SK-N-SH (cell line): ENCODE data around the gene SCGB3A1. TPM values are rescaled to one million over a fixed set of nuclear protein-coding genes. Genes with fewer than 3 reads are reported as not detected.

ENCODE experiments used
- CTCF ChIA-PET: fragments of 300-600, 350-600 bp; formaldehyde crosslinking; extraction: SDS; loops from one replicate; lab custom pipeline; 2021; lab: Yijun Ruan, JAX
- POLR2A ChIA-PET: fragments of 350-600 bp; sonication (Branson Sonifier 250); formaldehyde crosslinking; extraction: SDS; loops from one replicate; lab custom pipeline; 2020; ENCODE audit warnings: antibody characterized with exemption, inconsistent platforms; lab: Yijun Ruan, JAX
- DNase-seq: peaks from one replicate; pipeline ENCODE4 v3.0.0; 2012
- H2AFZ ChIP-seq: fragments of 200-600 bp; sonication (generic); 2 replicates; pipeline ENCODE4 v1.8.1; 2016; ENCODE audit warnings: antibody characterized with exemption, mild to moderate bottlenecking, low read depth
- H3F3A ChIP-seq: fragments of 200-600 bp; sonication (generic); replicated peaks from 2 replicates; pipeline ENCODE3; 2016; ENCODE audit warnings: antibody characterized with exemption, mild to moderate bottlenecking; ENCODE audit not compliant: insufficient read depth
- H3K27ac ChIP-seq, 2 experiments: fragments of 200-500 bp in 1 of 2; fragments of 200-600 bp in 1 of 2; sonication (Bioruptor generic) in 1 of 2; sonication (generic), shearing (Covaris generic) in 1 of 2; 2 replicates each; pipeline versions ENCODE4 v1.5.1 to v1.6.1; 2014 to 2016; ENCODE audit warnings: low read depth in 2 of 2, inconsistent platforms in 1 of 2, low read length in 1 of 2, mild to moderate bottlenecking in 1 of 2, mixed read lengths in 1 of 2
- H3K27me3 ChIP-seq: fragments of 200-600 bp; sonication (generic), shearing (Covaris generic); 2 replicates; pipeline ENCODE4 v1.6.1; 2016; ENCODE audit warnings: mixed run types; ENCODE audit not compliant: insufficient read depth
- H3K36me3 ChIP-seq, 2 experiments: fragments of 200-500 bp in 1 of 2; fragments of 200-600 bp in 1 of 2; sonication (Bioruptor generic) in 1 of 2; sonication (generic) in 1 of 2; replicated peaks in 1 of 2; 2 replicates each; pipeline versions ENCODE3 to v1.5.1; 2014 to 2016; ENCODE audit warnings: low read length in 1 of 2, mild to moderate bottlenecking in 1 of 2; ENCODE audit not compliant: insufficient read depth in 2 of 2, control insufficient read depth in 1 of 2
- H3K4me1 ChIP-seq, 2 experiments: fragments of 200-500 bp in 1 of 2; fragments of 200-600 bp in 1 of 2; sonication (Bioruptor generic) in 1 of 2; sonication (generic), shearing (Covaris generic) in 1 of 2; 2 replicates each; pipeline versions ENCODE4 v1.5.1 to v1.6.1; 2014 to 2016; ENCODE audit warnings: low read depth in 1 of 2, low read length in 1 of 2, mixed run types in 1 of 2; ENCODE audit not compliant: insufficient read depth in 2 of 2, control insufficient read depth in 1 of 2
- H3K4me2 ChIP-seq: fragments of 200-600 bp; sonication (generic), shearing (Covaris generic); 2 replicates; pipeline ENCODE4 v1.6.1; 2017; ENCODE audit warnings: mixed run types
- H3K4me3 ChIP-seq, 2 experiments: fragments of 200-500 bp in 1 of 2; fragments of 200-600 bp in 1 of 2; sonication (Bioruptor generic) in 1 of 2; sonication (generic), shearing (Covaris generic) in 1 of 2; 2 replicates each; pipeline versions ENCODE4 v1.5.1 to v1.8.1; 2014 to 2016; ENCODE audit warnings: low read depth in 2 of 2, inconsistent platforms in 1 of 2, low read length in 1 of 2, mild to moderate bottlenecking in 1 of 2, mixed read lengths in 1 of 2, moderate library complexity in 1 of 2
- H3K79me2 ChIP-seq: fragments of 200-600 bp; sonication (generic); 2 replicates; pipeline ENCODE4 v1.8.1; 2017; ENCODE audit warnings: mild to moderate bottlenecking; ENCODE audit not compliant: insufficient read depth
- H3K9ac ChIP-seq: fragments of 200-600 bp; sonication (generic); 2 replicates; pipeline ENCODE4 v1.6.1; 2017; ENCODE audit warnings: mixed run types
- H3K9me2 ChIP-seq: fragments of 200-600 bp; sonication (generic); 2 replicates; pipeline ENCODE4 v1.6.1; 2017; ENCODE audit warnings: mixed run types
- H3K9me3 ChIP-seq: fragments of 200-600 bp; sonication (generic); 2 replicates; pipeline ENCODE4 v1.6.1; 2017; ENCODE audit warnings: mixed run types, mild to moderate bottlenecking, moderate library complexity
- H4K20me1 ChIP-seq: fragments of 200-600 bp; sonication (generic); 2 replicates; pipeline ENCODE4 v1.6.1; 2017; ENCODE audit warnings: mild to moderate bottlenecking, mixed run types; ENCODE audit not compliant: insufficient read depth
- ELF1 ChIP-seq: IDR thresholded peaks from 2 replicates; pipeline ENCODE4 v1.4.0; 2012
- FOXJ3 ChIP-seq: sonication (generic); formaldehyde crosslinking; IDR thresholded peaks from 2 replicates; pipeline ENCODE4 v1.5.1; 2020; ENCODE audit warnings: mild to moderate bottlenecking, missing genetic modification reagents
- MXI1 ChIP-seq: IDR thresholded peaks from 2 replicates; pipeline ENCODE4 v1.6.1; 2012; ENCODE audit warnings: mild to moderate bottlenecking, low read depth, low read length, improper control_type of control experiment
- NFIC ChIP-seq: IDR thresholded peaks from 2 replicates; pipeline ENCODE4 v1.4.0; 2012; ENCODE audit warnings: borderline replicate concordance
- NRF1 ChIP-seq: IDR thresholded peaks from 2 replicates; pipeline ENCODE4 v1.6.1; 2012; ENCODE audit warnings: low read depth, mild to moderate bottlenecking, low read length
- RCOR1 ChIP-seq: fragments of 150-350 bp; IDR thresholded peaks from 2 replicates; pipeline ENCODE4 v1.6.1; 2017; ENCODE audit warnings: antibody characterized with exemption, low read length
- SIN3A ChIP-seq: IDR thresholded peaks from 2 replicates; pipeline ENCODE4 v1.6.1; 2012; ENCODE audit warnings: low read depth, mild to moderate bottlenecking, low read length, moderate library complexity, borderline replicate concordance
- TAF1 ChIP-seq: IDR thresholded peaks from 2 replicates; pipeline ENCODE4 v1.6.1; 2012; ENCODE audit warnings: low read depth, mild to moderate bottlenecking, low read length, moderate library complexity, borderline replicate concordance
- TEAD4 ChIP-seq: IDR thresholded peaks from 2 replicates; pipeline ENCODE4 v1.4.0; 2012; ENCODE audit warnings: mild to moderate bottlenecking, borderline replicate concordance; ENCODE audit not compliant: insufficient read depth
- WGBS: methylation state at CpG from one replicate; pipeline ENCODE4 v1.1.6; 2017; ENCODE audit warnings: low lambda C conversion rate; 5-methylcytosine and 5-hydroxymethylcytosine counted together
- polyA plus RNA-seq, 3 experiments: library from polyadenylated mRNA; depleted of rRNA; stranded (reverse); fragments of >200 nt; gene quantifications; 2 replicates each; pipeline ENCODE4 v1.2.3, GENCODE V29; 2012
- TF ChIP-seq, protein P1 (sequence below): IDR thresholded peaks from 2 replicates; pipeline ENCODE4 v1.6.1; 2012; ENCODE audit warnings: mild to moderate bottlenecking, low read depth, low read length, moderate library complexity
- TF ChIP-seq, protein P2 (sequence below): IDR thresholded peaks from 2 replicates; pipeline ENCODE4; 2012
- TF ChIP-seq, protein P3 (sequence below): IDR thresholded peaks from 2 replicates; pipeline ENCODE4 v1.4.0; 2012; ENCODE audit warnings: low read depth, borderline replicate concordance
- TF ChIP-seq, protein P4 (sequence below): IDR thresholded peaks from 2 replicates; pipeline ENCODE4 v1.4.0; 2012; ENCODE audit warnings: low read depth, borderline replicate concordance
- TF ChIP-seq, protein P5 (sequence below): fragments of 150-350 bp; IDR thresholded peaks from 2 replicates; pipeline ENCODE4 v1.6.1; 2016; ENCODE audit warnings: mild to moderate bottlenecking, low read depth, low read length

SCGB3A1 gene
- polyA plus RNA-seq, 1 of the 3 experiments (the other 2 are of a cell fraction): not detected

DNA sequence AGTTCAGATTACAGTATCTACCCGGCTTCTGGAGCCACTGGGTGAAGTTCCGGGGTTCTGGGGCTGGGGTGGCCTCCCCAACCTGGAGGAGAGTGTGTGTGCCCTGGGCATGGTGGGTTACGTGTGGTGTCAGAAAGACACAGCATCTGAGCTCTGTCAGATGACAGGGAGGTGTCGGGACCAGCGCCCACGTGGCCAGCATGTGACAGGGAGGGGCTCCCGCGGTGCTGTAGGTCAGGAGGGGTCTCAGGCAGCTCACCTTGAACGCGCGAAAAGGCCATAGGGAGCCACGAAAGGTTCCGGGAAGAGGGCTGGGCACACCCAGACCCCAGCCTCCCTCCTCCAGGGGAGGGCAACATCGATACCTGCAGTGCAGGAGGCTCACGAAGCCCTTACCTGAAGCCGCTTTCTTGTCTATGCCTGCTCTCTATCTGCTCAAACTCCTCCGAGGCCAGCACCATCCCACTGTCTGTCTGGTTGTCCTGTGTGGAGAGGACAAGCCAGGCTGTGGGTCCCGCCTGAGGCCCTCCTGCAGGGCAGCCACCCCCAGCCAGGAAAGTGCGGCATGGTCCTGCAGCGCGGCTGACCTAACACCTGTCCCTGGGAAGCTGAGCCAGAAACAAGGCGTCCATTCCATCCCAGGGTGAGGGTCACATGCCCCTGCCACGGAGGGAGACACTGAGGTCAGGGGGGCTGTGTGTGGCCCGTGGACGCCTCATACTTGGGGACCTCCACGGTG lies 17.4 kb upstream of the SCGB3A1 start:
- no peaks in the 10 kb centered on the region; the same call in 1 of the 2 replicates for H3K27me3 ChIP-seq
- DNase-seq: no peak
- no peaks in the 10 kb centered on the region for H3K36me3 ChIP-seq
- POLR2A ChIA-PET: no interaction called here
- H4K20me1 ChIP-seq: no peaks in the 10 kb centered on the region
- H3K4me2 ChIP-seq: no peak overlapping the region
- no peak overlapping the region for H2AFZ ChIP-seq
- H3K9ac ChIP-seq: no peak overlapping the region
- CTCF ChIA-PET: interaction anchor here (1.3 to 6.1 kb wide), 2 partner anchors 10 to 21 kb away, joined by 3 to 43 read pairs; no protein-coding TSS in a partner anchor
- no peaks in the 10 kb centered on the region for H3K4me1 ChIP-seq
- H3K4me3 ChIP-seq: no peak overlapping the region
- no peak overlapping the region for H3K27ac ChIP-seq
- H3K9me2 ChIP-seq: no peaks in the 10 kb centered on the region
- 56% methylated on average over 20 of the region's 26 CpGs for WGBS
- H3K9me3 ChIP-seq: no peaks in the 10 kb centered on the region
- TF ChIP-seq, protein P1, sequence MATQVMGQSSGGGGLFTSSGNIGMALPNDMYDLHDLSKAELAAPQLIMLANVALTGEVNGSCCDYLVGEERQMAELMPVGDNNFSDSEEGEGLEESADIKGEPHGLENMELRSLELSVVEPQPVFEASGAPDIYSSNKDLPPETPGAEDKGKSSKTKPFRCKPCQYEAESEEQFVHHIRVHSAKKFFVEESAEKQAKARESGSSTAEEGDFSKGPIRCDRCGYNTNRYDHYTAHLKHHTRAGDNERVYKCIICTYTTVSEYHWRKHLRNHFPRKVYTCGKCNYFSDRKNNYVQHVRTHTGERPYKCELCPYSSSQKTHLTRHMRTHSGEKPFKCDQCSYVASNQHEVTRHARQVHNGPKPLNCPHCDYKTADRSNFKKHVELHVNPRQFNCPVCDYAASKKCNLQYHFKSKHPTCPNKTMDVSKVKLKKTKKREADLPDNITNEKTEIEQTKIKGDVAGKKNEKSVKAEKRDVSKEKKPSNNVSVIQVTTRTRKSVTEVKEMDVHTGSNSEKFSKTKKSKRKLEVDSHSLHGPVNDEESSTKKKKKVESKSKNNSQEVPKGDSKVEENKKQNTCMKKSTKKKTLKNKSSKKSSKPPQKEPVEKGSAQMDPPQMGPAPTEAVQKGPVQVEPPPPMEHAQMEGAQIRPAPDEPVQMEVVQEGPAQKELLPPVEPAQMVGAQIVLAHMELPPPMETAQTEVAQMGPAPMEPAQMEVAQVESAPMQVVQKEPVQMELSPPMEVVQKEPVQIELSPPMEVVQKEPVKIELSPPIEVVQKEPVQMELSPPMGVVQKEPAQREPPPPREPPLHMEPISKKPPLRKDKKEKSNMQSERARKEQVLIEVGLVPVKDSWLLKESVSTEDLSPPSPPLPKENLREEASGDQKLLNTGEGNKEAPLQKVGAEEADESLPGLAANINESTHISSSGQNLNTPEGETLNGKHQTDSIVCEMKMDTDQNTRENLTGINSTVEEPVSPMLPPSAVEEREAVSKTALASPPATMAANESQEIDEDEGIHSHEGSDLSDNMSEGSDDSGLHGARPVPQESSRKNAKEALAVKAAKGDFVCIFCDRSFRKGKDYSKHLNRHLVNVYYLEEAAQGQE: no peak
- TF ChIP-seq RCOR1 (no peak), TEAD4 (no peak), SIN3A (no peak), MXI1 (no peak)
- TF ChIP-seq, protein P2, sequence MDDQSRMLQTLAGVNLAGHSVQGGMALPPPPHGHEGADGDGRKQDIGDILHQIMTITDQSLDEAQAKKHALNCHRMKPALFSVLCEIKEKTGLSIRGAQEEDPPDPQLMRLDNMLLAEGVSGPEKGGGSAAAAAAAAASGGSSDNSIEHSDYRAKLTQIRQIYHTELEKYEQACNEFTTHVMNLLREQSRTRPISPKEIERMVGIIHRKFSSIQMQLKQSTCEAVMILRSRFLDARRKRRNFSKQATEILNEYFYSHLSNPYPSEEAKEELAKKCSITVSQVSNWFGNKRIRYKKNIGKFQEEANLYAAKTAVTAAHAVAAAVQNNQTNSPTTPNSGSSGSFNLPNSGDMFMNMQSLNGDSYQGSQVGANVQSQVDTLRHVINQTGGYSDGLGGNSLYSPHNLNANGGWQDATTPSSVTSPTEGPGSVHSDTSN: no peak
- TF ChIP-seq, protein P3, sequence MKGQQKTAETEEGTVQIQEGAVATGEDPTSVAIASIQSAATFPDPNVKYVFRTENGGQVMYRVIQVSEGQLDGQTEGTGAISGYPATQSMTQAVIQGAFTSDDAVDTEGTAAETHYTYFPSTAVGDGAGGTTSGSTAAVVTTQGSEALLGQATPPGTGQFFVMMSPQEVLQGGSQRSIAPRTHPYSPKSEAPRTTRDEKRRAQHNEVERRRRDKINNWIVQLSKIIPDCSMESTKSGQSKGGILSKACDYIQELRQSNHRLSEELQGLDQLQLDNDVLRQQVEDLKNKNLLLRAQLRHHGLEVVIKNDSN: no peak
- no peaks in the 10 kb centered on the region for H3K79me2 ChIP-seq
- no peaks in the 10 kb centered on the region for H3F3A ChIP-seq

DNA sequence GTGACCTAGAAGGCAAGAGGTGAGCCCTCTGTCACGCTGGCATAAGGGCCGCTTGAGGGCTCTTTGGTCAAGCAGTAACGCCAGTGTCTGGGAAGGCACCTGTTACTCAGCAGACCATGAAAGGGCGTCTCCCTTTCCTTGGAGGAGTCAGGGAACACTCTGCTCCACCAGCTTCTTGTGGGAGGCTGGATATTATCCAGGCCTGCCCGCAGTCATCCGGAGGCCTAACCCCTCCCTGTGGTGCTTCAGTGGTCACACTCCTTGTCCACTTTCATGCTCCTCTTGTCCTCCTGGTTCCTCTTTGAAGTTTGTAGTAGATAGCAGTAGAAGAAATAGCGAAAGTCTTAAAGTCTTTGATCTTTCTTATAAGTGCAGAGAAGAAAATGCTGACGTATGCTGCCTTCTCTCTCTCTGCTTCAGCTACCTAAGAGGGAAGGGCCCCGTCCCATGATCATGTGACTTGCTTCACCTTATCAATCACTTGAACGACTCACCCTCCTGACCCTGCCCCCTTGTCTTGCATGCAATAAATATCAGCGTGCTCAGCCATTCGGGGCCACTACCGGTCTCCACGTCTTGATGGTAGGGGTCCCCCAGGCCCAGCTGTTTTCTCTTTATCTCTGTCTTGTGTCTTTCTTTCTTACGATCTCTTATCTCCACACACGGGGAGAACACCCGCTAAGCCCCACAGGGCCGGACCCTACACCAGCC lies 16.7 kb upstream of the SCGB3A1 start:
- POLR2A ChIA-PET: no interaction called here
- Histone ChIP-seq H3K27ac (no peak overlapping the region), H2AFZ (no peak overlapping the region), H3K4me2 (no peak overlapping the region), H3K9ac (no peak overlapping the region), H3K9me2 (no peaks in the 10 kb centered on the region), H3K79me2 (no peaks in the 10 kb centered on the region), H3K36me3 (no peaks in the 10 kb centered on the region), H3K4me1 (no peaks in the 10 kb centered on the region), H3F3A (no peaks in the 10 kb centered on the region), H3K9me3 (no peaks in the 10 kb centered on the region), H4K20me1 (no peaks in the 10 kb centered on the region), H3K27me3 (no peaks in the 10 kb centered on the region), H3K4me3 (no peak overlapping the region)
- DNase-seq: no peak
- CTCF ChIA-PET: interaction anchor here (1.3 to 6.1 kb wide), 2 partner anchors 11 to 22 kb away, joined by 3 to 43 read pairs; no protein-coding TSS in a partner anchor
- 65% methylated on average over 18 of the region's 18 CpGs for WGBS
- TF ChIP-seq, protein P4, sequence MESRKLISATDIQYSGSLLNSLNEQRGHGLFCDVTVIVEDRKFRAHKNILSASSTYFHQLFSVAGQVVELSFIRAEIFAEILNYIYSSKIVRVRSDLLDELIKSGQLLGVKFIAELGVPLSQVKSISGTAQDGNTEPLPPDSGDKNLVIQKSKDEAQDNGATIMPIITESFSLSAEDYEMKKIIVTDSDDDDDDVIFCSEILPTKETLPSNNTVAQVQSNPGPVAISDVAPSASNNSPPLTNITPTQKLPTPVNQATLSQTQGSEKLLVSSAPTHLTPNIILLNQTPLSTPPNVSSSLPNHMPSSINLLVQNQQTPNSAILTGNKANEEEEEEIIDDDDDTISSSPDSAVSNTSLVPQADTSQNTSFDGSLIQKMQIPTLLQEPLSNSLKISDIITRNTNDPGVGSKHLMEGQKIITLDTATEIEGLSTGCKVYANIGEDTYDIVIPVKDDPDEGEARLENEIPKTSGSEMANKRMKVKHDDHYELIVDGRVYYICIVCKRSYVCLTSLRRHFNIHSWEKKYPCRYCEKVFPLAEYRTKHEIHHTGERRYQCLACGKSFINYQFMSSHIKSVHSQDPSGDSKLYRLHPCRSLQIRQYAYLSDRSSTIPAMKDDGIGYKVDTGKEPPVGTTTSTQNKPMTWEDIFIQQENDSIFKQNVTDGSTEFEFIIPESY: no peak
- TF ChIP-seq TAF1 (no peak), SIN3A (no peak), TEAD4 (no peak), NRF1 (no peak), FOXJ3 (CRISPR knock-in tag) (no peak), ELF1 (no peak), NFIC (no peak)
- TF ChIP-seq, protein P5, sequence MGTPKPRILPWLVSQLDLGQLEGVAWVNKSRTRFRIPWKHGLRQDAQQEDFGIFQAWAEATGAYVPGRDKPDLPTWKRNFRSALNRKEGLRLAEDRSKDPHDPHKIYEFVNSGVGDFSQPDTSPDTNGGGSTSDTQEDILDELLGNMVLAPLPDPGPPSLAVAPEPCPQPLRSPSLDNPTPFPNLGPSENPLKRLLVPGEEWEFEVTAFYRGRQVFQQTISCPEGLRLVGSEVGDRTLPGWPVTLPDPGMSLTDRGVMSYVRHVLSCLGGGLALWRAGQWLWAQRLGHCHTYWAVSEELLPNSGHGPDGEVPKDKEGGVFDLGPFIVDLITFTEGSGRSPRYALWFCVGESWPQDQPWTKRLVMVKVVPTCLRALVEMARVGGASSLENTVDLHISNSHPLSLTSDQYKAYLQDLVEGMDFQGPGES: no peak
- TF ChIP-seq, protein P3: no peak
